K562 (cell line): ENCODE results near the gene F12. TPM values are rescaled to one million over a fixed set of nuclear protein-coding genes. Genes with fewer than 3 reads are reported as not detected.

ENCODE experiments used
- ATAC-seq: fragments of 200-7000 bp; cut with Tn5 transposase; 3 replicates; pipeline ENCODE4 v1.9.1; 2020; ENCODE audit warnings: moderate library complexity
- BruUV-seq: library from RNA; stranded (reverse); fragments of 400-500 nt; replicated peaks from 2 replicates; lab custom pipeline; 2021; lab: Mats Ljungman, UMichigan
- CTCF ChIA-PET: fragments of 300-600 bp; formaldehyde crosslinking; extraction: SDS; loops from one replicate; lab custom pipeline; 2021; ENCODE audit warnings: low intra/inter-chr PET ratio; lab: Yijun Ruan, JAX
- POLR2A ChIA-PET: fragments of 300-600, 350-650 bp; sonication (Branson Sonifier 250); formaldehyde crosslinking; extraction: SDS; loops from one replicate; lab custom pipeline; 2021; ENCODE audit warnings: antibody characterized with exemption, inconsistent platforms; lab: Yijun Ruan, JAX
- DNase-seq, 4 experiments: peaks; one replicate each; pipeline versions ENCODE4 v3.0.0 to v3.0.0-alpha.2; 2011 to 2018; ENCODE audit warnings: low spot score in 3 of 4, mixed read lengths in 3 of 4; ENCODE audit errors: extremely low read depth in 1 of 4
- FAIRE-seq: peaks from 2 replicates; lab custom pipeline; 2011; peaks lifted over from hg19 to GRCh38; lab: Jason Lieb, UNC
- H2AFZ ChIP-seq: 2 replicates; pipeline ENCODE4 v1.6.0; 2011; ENCODE audit warnings: low read depth, low read length, control low read depth, inconsistent platforms
- H3K27ac ChIP-seq: fragments of 200-600 bp; 3 replicates; pipeline ENCODE4 v1.8.0; 2011; ENCODE audit warnings: low read depth, mild to moderate bottlenecking, control low read depth, inconsistent platforms, low read length, moderate library complexity, mixed read lengths; ENCODE audit errors: extremely low read depth
- H3K27me3 ChIP-seq, 2 experiments: fragments of 300-600 bp in 1 of 2; 2 replicates in 1 of 2; 3 replicates in 1 of 2; pipeline versions ENCODE4 v1.6.0 to v1.8.0; 2011; ENCODE audit warnings: inconsistent platforms in 2 of 2, low read length in 2 of 2, mild to moderate bottlenecking in 1 of 2, mixed read lengths in 1 of 2, moderate library complexity in 1 of 2; ENCODE audit not compliant: control insufficient read depth in 2 of 2, insufficient read depth in 2 of 2
- H3K36me3 ChIP-seq: fragments of 300-600 bp; 3 replicates; pipeline ENCODE4 v1.8.0; 2011; ENCODE audit warnings: mild to moderate bottlenecking, low read length, inconsistent platforms; ENCODE audit not compliant: control insufficient read depth, insufficient read depth
- H3K4me1 ChIP-seq, 2 experiments: fragments of 200-600 bp in 1 of 2; replicated peaks in 1 of 2; 2 replicates in 1 of 2; 3 replicates in 1 of 2; pipeline versions ENCODE4 v1.5.1 to v1.8.0; 2011; ENCODE audit warnings: inconsistent platforms in 2 of 2, low read length in 2 of 2, mild to moderate bottlenecking in 1 of 2, mixed read lengths in 1 of 2, moderate library complexity in 1 of 2; ENCODE audit not compliant: control insufficient read depth in 2 of 2, insufficient read depth in 2 of 2
- H3K4me2 ChIP-seq: 2 replicates; pipeline ENCODE4 v1.6.1; 2011; ENCODE audit warnings: low read length, control low read depth, inconsistent platforms, mixed read lengths; ENCODE audit not compliant: insufficient read depth
- H3K4me3 ChIP-seq: fragments of 200-600 bp; sonication (generic), shearing (Covaris generic); 2 replicates; pipeline ENCODE4 v1.5.1; 2016; ENCODE audit warnings: control low read depth, inconsistent platforms
- H3K79me2 ChIP-seq: fragments of 200-600 bp; 3 replicates; pipeline ENCODE4 v1.8.0; 2011; ENCODE audit warnings: low read length, inconsistent platforms; ENCODE audit not compliant: control insufficient read depth, insufficient read depth
- H3K9ac ChIP-seq, 2 experiments: 2 replicates each; pipeline versions ENCODE4 v1.6.0 to v1.6.1; 2011; ENCODE audit warnings: low read depth in 2 of 2, low read length in 2 of 2, control low read depth in 1 of 2, inconsistent platforms in 1 of 2, mild to moderate bottlenecking in 1 of 2, mixed read lengths in 1 of 2; ENCODE audit not compliant: insufficient read depth in 1 of 2
- H3K9me1 ChIP-seq: one replicate; pipeline ENCODE4 v1.6.0; 2011; ENCODE audit warnings: inconsistent platforms, mild to moderate bottlenecking, low read length, moderate library complexity; ENCODE audit not compliant: control insufficient read depth, insufficient read depth
- H3K9me3 ChIP-seq: replicated peaks from 2 replicates; pipeline ENCODE4 v1.5.1; 2011; ENCODE audit warnings: low read depth, low read length, inconsistent platforms; ENCODE audit not compliant: control insufficient read depth, insufficient read depth
- H4K20me1 ChIP-seq: replicated peaks from 2 replicates; pipeline ENCODE4 v1.6.1; 2011; ENCODE audit warnings: low read length, inconsistent platforms, mixed read lengths; ENCODE audit not compliant: control insufficient read depth, insufficient read depth
- CC2D1A ChIP-seq: fragments of 450-650 bp; IDR thresholded peaks from 2 replicates; pipeline ENCODE4 v1.6.1; 2017; ENCODE audit warnings: mild to moderate bottlenecking
- CSDE1 ChIP-seq, 2 experiments: fragments of 450-650 bp; IDR thresholded peaks; 2 replicates each; pipeline ENCODE4 v1.6.1; 2016; ENCODE audit warnings: mild to moderate bottlenecking in 1 of 2
- CTBP1 ChIP-seq: fragments of 450-650 bp; IDR thresholded peaks from 2 replicates; pipeline ENCODE4 v1.6.1; 2016; ENCODE audit warnings: borderline replicate concordance
- EWSR1 ChIP-seq: fragments of 450-650 bp; IDR thresholded peaks from 2 replicates; pipeline ENCODE4 v1.6.1; 2018; ENCODE audit warnings: borderline replicate concordance, mild to moderate bottlenecking, low read depth, moderate library complexity; ENCODE audit not compliant: partially characterized antibody
- ILK ChIP-seq: fragments of 450-650 bp; IDR thresholded peaks from 2 replicates; pipeline ENCODE4 v1.6.1; 2016; ENCODE audit warnings: missing genetic modification characterization, low read depth, mild to moderate bottlenecking, missing compliant biosample characterization, moderate library complexity, borderline replicate concordance
- KDM1A ChIP-seq, 2 experiments: fragments of 450-650 bp; IDR thresholded peaks; 2 replicates each; pipeline ENCODE4 v1.6.1; 2016; ENCODE audit warnings: mild to moderate bottlenecking in 2 of 2
- L3MBTL2 ChIP-seq: fragments of 450-650 bp; IDR thresholded peaks from 2 replicates; pipeline ENCODE4 v1.6.1; 2016; ENCODE audit warnings: mild to moderate bottlenecking, moderate library complexity
- PHB ChIP-seq: fragments of 250-450 bp; sonication (Bioruptor Pico); IDR thresholded peaks from 2 replicates; pipeline ENCODE4 v1.5.0; 2021
- POLR2G ChIP-seq: fragments of 200-400 bp; formaldehyde crosslinking; IDR thresholded peaks from 2 replicates; pipeline ENCODE4 v1.6.1; 2017; ENCODE audit warnings: low read depth, mild to moderate bottlenecking, antibody characterized with exemption, low read length, moderate library complexity
- POU5F1 ChIP-seq: fragments of 150-350 bp; IDR thresholded peaks from 2 replicates; pipeline ENCODE4 v1.6.1; 2014; ENCODE audit warnings: borderline replicate concordance, low read length, low read depth, mild to moderate bottlenecking; ENCODE audit not compliant: partially characterized antibody
- RCOR1 ChIP-seq, 2 experiments: IDR thresholded peaks; 2 replicates each; pipeline ENCODE4 v1.6.1; 2012; ENCODE audit warnings: low read depth in 2 of 2, low read length in 2 of 2, borderline replicate concordance in 1 of 2, improper control_type of control experiment in 1 of 2
- SP1 ChIP-seq: sonication (generic); formaldehyde crosslinking; IDR thresholded peaks from 2 replicates; pipeline ENCODE4 v1.8.1; 2022; ENCODE audit warnings: mild to moderate bottlenecking, missing genetic modification reagents
- SRSF3 ChIP-seq: fragments of 200-400 bp; formaldehyde crosslinking; IDR thresholded peaks from 2 replicates; pipeline ENCODE4 v1.6.1; 2016; ENCODE audit warnings: mild to moderate bottlenecking, low read length, moderate library complexity; ENCODE audit not compliant: insufficient read depth
- SRSF7 ChIP-seq: fragments of 200-400 bp; formaldehyde crosslinking; optimal IDR thresholded peaks from 2 replicates; pipeline ENCODE3; 2017; ENCODE audit warnings: mild to moderate bottlenecking, low read depth, low read length
- WGBS: fragments of 100-300 bp; shearing (Covaris generic); methylation state at CpG from one replicate; pipeline ENCODE4 v1.1.6; 2016; ENCODE audit warnings: low coverage, mixed read lengths; ENCODE audit not compliant: insufficient coverage; ENCODE audit errors: missing lambda C conversion rate; 5-methylcytosine and 5-hydroxymethylcytosine counted together
- in situ Hi-C: fragments of 300-500 bp; cut with MboI; formaldehyde crosslinking; loops from 4 replicates; pipeline ENCODE4 v1.15.0; 2018; ENCODE audit warnings: inconsistent platforms, mixed read lengths
- intact Hi-C: fragments of 100-400 bp; cut with micrococcal nuclease; formaldehyde crosslinking; loops from 2 replicates; pipeline ENCODE4 v1.14.2; 2022
- polyA plus RNA-seq, 8 experiments: library from polyadenylated mRNA; depleted of rRNA in 4 of 8; stranded (reverse) in 5 of 8; unstranded in 3 of 8; fragments of >200 nt; fragmentation: Nextera tagmentation in 2 of 8; fragmentation: Illumina TruSeq in 1 of 8; extraction: Ambion mirVana in 2 of 8; extraction: Trizol in 1 of 8; gene quantifications; 2 replicates each; pipeline versions ENCODE4 v1.2.1 to v1.2.3, GENCODE V29; 2011 to 2014; ENCODE audit warnings: inconsistent platforms in 1 of 8, missing spikeins in 1 of 8
- total RNA-seq, 7 experiments: library from RNA; depleted of rRNA in 6 of 7; stranded (reverse); fragments of >200 nt in 6 of 7; fragmentation: Illumina TruSeq in 2 of 7; extraction: Trizol in 2 of 7; gene quantifications; 2 replicates each; pipeline versions ENCODE4 v1.2.1 to v1.2.3, GENCODE V29; 2011 to 2021; ENCODE audit warnings: low replicate concordance in 1 of 7
- TF ChIP-seq, protein P1 (sequence below): sonication (generic); formaldehyde crosslinking; IDR thresholded peaks from 2 replicates; pipeline ENCODE4 v1.8.0; 2022; ENCODE audit warnings: mild to moderate bottlenecking, missing genetic modification reagents
- TF ChIP-seq, protein P2 (sequence below): sonication (generic); formaldehyde crosslinking; IDR thresholded peaks from 2 replicates; pipeline ENCODE4 v1.8.1; 2023; ENCODE audit warnings: mild to moderate bottlenecking, missing genetic modification reagents

The F12 gene
- total and polyA plus RNA-seq, 9 of the 15 experiments (the other 6 are each of a cell fraction or from before 2014, with no cell fraction given) = 0.59 to 18.3 (median 3.6) TPM

DNA sequence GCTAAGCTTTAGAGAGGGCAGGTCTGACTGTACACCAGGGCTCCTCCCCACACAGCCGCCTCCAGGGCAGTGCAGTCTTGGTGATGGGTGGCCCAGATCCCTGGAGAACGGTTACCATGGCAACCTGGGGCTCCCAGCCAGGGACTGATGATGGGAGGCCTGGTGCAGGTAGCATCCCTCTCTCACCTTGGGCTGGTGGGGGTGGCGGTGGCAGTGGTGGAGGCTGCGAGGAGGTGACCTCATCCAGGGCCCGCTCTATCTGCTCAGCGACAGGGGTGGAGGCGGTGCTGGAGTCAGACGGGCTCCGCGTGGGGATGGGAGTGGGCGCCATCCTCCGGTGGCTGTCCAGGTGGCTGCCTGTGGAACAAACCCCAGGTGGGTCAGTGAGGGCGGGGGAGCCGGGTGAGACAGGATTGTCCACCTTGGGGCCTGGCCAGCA lies 49.6 kb upstream of the F12 start:
- intact Hi-C loops (no loop called here), in situ Hi-C loops (loop anchor here (10.0 kb wide), 1 partner anchor 344 kb away; no protein-coding TSS in a partner anchor)
- H3K79me2 ChIP-seq = peaks cover 10% of the 10 kb centered on the region; the same call in 2 of the 3 replicates
- no peak overlapping the region for H3K9ac ChIP-seq
- FAIRE-seq (no peak), DNase-seq (peak in 3 of 4 experiments; percentile 38 to 48 (median 41)), ATAC-seq (no peak)
- peaks cover 48% of the 10 kb centered on the region; the same call in 1 of the 3 replicates for H3K36me3 ChIP-seq
- 90% methylated on average over 11 of the region's 14 CpGs for WGBS
- peaks cover 3% of the 10 kb centered on the region for H3K9me1 ChIP-seq
- no peak overlapping the region for H3K27ac ChIP-seq
- CTCF ChIA-PET = no interaction called here
- POLR2A ChIA-PET = no interaction called here
- no peak overlapping the region for H2AFZ ChIP-seq
- peaks cover 8 to 70% of the 10 kb centered on the region in 2 experiments for H3K4me1 ChIP-seq
- no peaks in the 10 kb centered on the region for H3K9me3 ChIP-seq
- peaks cover 8% of the 10 kb centered on the region for H4K20me1 ChIP-seq
- BruUV-seq = no TSS peak
- no peak overlapping the region for H3K4me2 ChIP-seq
- no peak overlapping the region for H3K4me3 ChIP-seq
- no peaks in the 10 kb centered on the region for H3K27me3 ChIP-seq
- TF ChIP-seq KDM1A (IDR thresholded peaks at IDR 0.05) = peak in 1 of 2 experiments; percentile 49; a peak in 1 of 4 replicates
- TF ChIP-seq RCOR1 (IDR thresholded peaks at IDR 0.05; ENCODE audit: borderline replicate concordance in 1 of 2, low read depth in 2 of 2, low read length in 2 of 2) = 0 out of 4 replicates have a peak, but pooled peaks of 1 of the 2 experiments have one; percentile 35
- TF ChIP-seq CSDE1 (IDR thresholded peaks at IDR 0.05) = peak in 1 of 2 experiments; percentile 70; a peak in 1 of 4 replicates
- peak; percentile 46; the same call in 1 of the 2 replicates for TF ChIP-seq POLR2G
- TF ChIP-seq SP1 = no peak
- no peak for TF ChIP-seq SRSF3
- no peak for TF ChIP-seq POU5F1
- TF ChIP-seq SRSF7 = no peak
- TF ChIP-seq PHB (CRISPR knock-in tag) = no peak
- TF ChIP-seq L3MBTL2 = no peak
- TF ChIP-seq, protein P1, sequence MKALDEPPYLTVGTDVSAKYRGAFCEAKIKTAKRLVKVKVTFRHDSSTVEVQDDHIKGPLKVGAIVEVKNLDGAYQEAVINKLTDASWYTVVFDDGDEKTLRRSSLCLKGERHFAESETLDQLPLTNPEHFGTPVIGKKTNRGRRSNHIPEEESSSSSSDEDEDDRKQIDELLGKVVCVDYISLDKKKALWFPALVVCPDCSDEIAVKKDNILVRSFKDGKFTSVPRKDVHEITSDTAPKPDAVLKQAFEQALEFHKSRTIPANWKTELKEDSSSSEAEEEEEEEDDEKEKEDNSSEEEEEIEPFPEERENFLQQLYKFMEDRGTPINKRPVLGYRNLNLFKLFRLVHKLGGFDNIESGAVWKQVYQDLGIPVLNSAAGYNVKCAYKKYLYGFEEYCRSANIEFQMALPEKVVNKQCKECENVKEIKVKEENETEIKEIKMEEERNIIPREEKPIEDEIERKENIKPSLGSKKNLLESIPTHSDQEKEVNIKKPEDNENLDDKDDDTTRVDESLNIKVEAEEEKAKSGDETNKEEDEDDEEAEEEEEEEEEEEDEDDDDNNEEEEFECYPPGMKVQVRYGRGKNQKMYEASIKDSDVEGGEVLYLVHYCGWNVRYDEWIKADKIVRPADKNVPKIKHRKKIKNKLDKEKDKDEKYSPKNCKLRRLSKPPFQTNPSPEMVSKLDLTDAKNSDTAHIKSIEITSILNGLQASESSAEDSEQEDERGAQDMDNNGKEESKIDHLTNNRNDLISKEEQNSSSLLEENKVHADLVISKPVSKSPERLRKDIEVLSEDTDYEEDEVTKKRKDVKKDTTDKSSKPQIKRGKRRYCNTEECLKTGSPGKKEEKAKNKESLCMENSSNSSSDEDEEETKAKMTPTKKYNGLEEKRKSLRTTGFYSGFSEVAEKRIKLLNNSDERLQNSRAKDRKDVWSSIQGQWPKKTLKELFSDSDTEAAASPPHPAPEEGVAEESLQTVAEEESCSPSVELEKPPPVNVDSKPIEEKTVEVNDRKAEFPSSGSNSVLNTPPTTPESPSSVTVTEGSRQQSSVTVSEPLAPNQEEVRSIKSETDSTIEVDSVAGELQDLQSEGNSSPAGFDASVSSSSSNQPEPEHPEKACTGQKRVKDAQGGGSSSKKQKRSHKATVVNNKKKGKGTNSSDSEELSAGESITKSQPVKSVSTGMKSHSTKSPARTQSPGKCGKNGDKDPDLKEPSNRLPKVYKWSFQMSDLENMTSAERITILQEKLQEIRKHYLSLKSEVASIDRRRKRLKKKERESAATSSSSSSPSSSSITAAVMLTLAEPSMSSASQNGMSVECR (CRISPR knock-in tag) = no peak
- no peak for TF ChIP-seq CC2D1A
- TF ChIP-seq, protein P2, sequence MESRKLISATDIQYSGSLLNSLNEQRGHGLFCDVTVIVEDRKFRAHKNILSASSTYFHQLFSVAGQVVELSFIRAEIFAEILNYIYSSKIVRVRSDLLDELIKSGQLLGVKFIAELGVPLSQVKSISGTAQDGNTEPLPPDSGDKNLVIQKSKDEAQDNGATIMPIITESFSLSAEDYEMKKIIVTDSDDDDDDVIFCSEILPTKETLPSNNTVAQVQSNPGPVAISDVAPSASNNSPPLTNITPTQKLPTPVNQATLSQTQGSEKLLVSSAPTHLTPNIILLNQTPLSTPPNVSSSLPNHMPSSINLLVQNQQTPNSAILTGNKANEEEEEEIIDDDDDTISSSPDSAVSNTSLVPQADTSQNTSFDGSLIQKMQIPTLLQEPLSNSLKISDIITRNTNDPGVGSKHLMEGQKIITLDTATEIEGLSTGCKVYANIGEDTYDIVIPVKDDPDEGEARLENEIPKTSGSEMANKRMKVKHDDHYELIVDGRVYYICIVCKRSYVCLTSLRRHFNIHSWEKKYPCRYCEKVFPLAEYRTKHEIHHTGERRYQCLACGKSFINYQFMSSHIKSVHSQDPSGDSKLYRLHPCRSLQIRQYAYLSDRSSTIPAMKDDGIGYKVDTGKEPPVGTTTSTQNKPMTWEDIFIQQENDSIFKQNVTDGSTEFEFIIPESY (CRISPR knock-in tag) = peak; percentile 75
- peak; percentile 73; the same call in 1 of the 2 replicates for TF ChIP-seq CTBP1
- TF ChIP-seq EWSR1 = no peak
- no peak for TF ChIP-seq ILK (tag)
